Thoracic aorta (tissue), 2 donors: ENCODE results near the gene RBM6. TPM values are rescaled to one million over a fixed set of nuclear protein-coding genes. Genes with fewer than 3 reads are reported as not detected.
"Not testable (repeated sequence)": the region's sequence is repeated elsewhere in the genome, so short reads cannot be mapped to it uniquely, and the experiment has no call there.

ENCODE experiments used
- ATAC-seq: fragments of 150-250 bp; one replicate; pipeline ENCODE4 v1.8.0; 2017; ENCODE audit warnings: low read depth; ENCODE audit not compliant: insufficient number of reproducible peaks, low FRiP score
- DNase-seq: peaks from one replicate; pipeline ENCODE4 v3.0.0-alpha.2; 2020; ENCODE audit warnings: low spot score
- H3K27ac ChIP-seq, 2 donors: fragments of 200-600 bp; sonication (generic); 1 replicate in 1 of 2; 2 replicates in 1 of 2; pipeline ENCODE4 v1.5.1; 2016; ENCODE audit warnings: mild to moderate bottlenecking in 2 of 2, moderate library complexity in 2 of 2
- H3K27me3 ChIP-seq: fragments of 200-600 bp; sonication (generic); replicated peaks from 2 replicates; pipeline ENCODE4 v1.6.0; 2016; ENCODE audit warnings: mild to moderate bottlenecking; ENCODE audit not compliant: insufficient read depth
- H3K36me3 ChIP-seq: fragments of 200-600 bp; sonication (generic); one replicate; pipeline ENCODE4 v1.5.1; 2016
- H3K4me1 ChIP-seq, 2 donors: fragments of 200-600 bp; sonication (generic); 1 replicate in 1 of 2; 2 replicates in 1 of 2; pipeline versions ENCODE4 v1.5.1 to v1.6.0; 2016; ENCODE audit warnings: low read depth in 2 of 2, mild to moderate bottlenecking in 1 of 2; ENCODE audit not compliant: control insufficient read depth in 1 of 2
- H3K4me3 ChIP-seq: fragments of 200-600 bp; sonication (generic); 2 replicates; pipeline ENCODE4 v1.5.1; 2016; ENCODE audit warnings: mild to moderate bottlenecking
- H3K9me3 ChIP-seq: fragments of 200-600 bp; sonication (generic); 2 replicates; pipeline ENCODE4 v1.5.1; 2016
- CTCF ChIP-seq: fragments of 200-600 bp; sonication (generic); IDR thresholded peaks from one replicate; pipeline ENCODE4 v1.5.1; 2019; ENCODE audit warnings: antibody characterized with exemption
- total RNA-seq, 2 donors: library from RNA; depleted of rRNA; stranded (reverse); fragments of >200 nt; gene quantifications; one replicate each; pipeline versions ENCODE4 v1.1.0 to v1.2.3, GENCODE V29; 2016

RBM6 gene
- total RNA-seq, 2 donors from 2014 or later = 99.6 to 181 TPM

GRCh38 chr3:49903451-49904424, 36.2 kb upstream of the RBM6 start, which contains the start of gene MST1R:
MST1R (minus strand) TSS chr3:49903873; CDS start chr3:49903609, 264 bp downstream.
- no peak for DNase-seq
- H3K9me3 ChIP-seq = no peaks in the 10 kb centered on the region

GRCh38 chr3:49904448-49904847, 35.5 kb upstream of the RBM6 start:
- ATAC-seq, DNase-seq, H3K27me3 ChIP-seq, H3K36me3 ChIP-seq, H3K9me3 ChIP-seq, H3K4me3 ChIP-seq, H3K27ac ChIP-seq: not testable (repeated sequence)
- peaks cover 15 to 39% of the 10 kb centered on the region in 2 donors for H3K4me1 ChIP-seq

More at GRCh38 chr3:49903451-49904424, 36.2 kb upstream of the RBM6 start, which contains the start of gene MST1R:
- peaks cover 15 to 39% of the 10 kb centered on the region in 2 donors for H3K4me1 ChIP-seq
- no peak within 1 kb of the TSS for H3K27ac ChIP-seq
- H3K36me3 ChIP-seq = no peaks in the 10 kb centered on the region
- TF ChIP-seq CTCF = no peak
- H3K27me3 ChIP-seq = no peaks in the 10 kb centered on the region
- no peak for ATAC-seq
- peak within 1 kb of the TSS; percentile 65 for H3K4me3 ChIP-seq

GRCh38 chr3:49906073-49906743, 33.7 kb upstream of the RBM6 start:
- no peaks in the 10 kb centered on the region for H3K27me3 ChIP-seq
- H3K27ac ChIP-seq = peak overlapping the region in 1 of 2 donors; percentile 59
- peaks cover 9 to 25% of the 10 kb centered on the region in 2 donors for H3K4me1 ChIP-seq
- H3K9me3 ChIP-seq = no peaks in the 10 kb centered on the region
- peak; percentile 72 for TF ChIP-seq CTCF
- ATAC-seq (peak; percentile 50), DNase-seq (no peak)
- peak overlapping the region; percentile 66 for H3K4me3 ChIP-seq
- H3K36me3 ChIP-seq = peaks cover 11% of the 10 kb centered on the region

GRCh38 chr3:49908373-49909199, 31.4 kb upstream of the RBM6 start:
- peaks cover 11 to 29% of the 10 kb centered on the region in 2 donors for H3K4me1 ChIP-seq
- no peaks in the 10 kb centered on the region for H3K9me3 ChIP-seq
- no peaks in the 10 kb centered on the region for H3K27me3 ChIP-seq
- no peak overlapping the region for H3K27ac ChIP-seq
- H3K36me3 ChIP-seq = peaks cover 11% of the 10 kb centered on the region
- no peak overlapping the region for H3K4me3 ChIP-seq
- TF ChIP-seq CTCF = no peak
- DNase-seq = no peak
- no peak for ATAC-seq

GRCh38 chr3:49910409-49911123, 29.4 kb upstream of the RBM6 start:
- H3K9me3 ChIP-seq = no peaks in the 10 kb centered on the region
- no peak for TF ChIP-seq CTCF
- H3K4me1 ChIP-seq = peaks cover 8 to 16% of the 10 kb centered on the region in 2 donors
- DNase-seq = no peak
- H3K27ac ChIP-seq = no peak overlapping the region
- no peaks in the 10 kb centered on the region for H3K27me3 ChIP-seq
- H3K4me3 ChIP-seq = no peak overlapping the region
- peaks cover 11% of the 10 kb centered on the region for H3K36me3 ChIP-seq
- no peak for ATAC-seq
